HG02943 (cell line): Measurements from ENCODE around the gene DAND5.
"Not testable (repeated sequence)": the region's sequence is repeated elsewhere in the genome, so short reads cannot be mapped to it uniquely, and the experiment has no call there.

Experiments
- ATAC-seq: cut with Tn5 transposase; IDR thresholded peaks from one replicate; pipeline ENCODE4 v1.9.1; 2021; ENCODE audit warnings: mild to moderate bottlenecking, low read depth, moderate library complexity; ENCODE audit not compliant: unreplicated experiment

The DAND5 gene

GRCh38 chr19:12945479-12946091 is 23.8 kb upstream of the DAND5 start, which contains the start of gene RAD23A:
Gene RAD23A, plus strand, starts transcription at chr19:12945862. Its CDS starts 87 bp downstream, at chr19:12945949.
- ATAC-seq = peak; percentile 69

GRCh38 chr19:12946092-12946721 is 23.2 kb upstream of the DAND5 start:
- peak; percentile 28 for ATAC-seq

GRCh38 chr19:12946731-12947496 is 22.5 kb upstream of the DAND5 start:
- no peak for ATAC-seq

GRCh38 chr19:12947702-12948611 is 21.4 kb upstream of the DAND5 start:
- no peak for ATAC-seq

- no peak for ATAC-seq
Measured at GRCh38 chr19:12948612-12949362, 20.6 kb upstream of the DAND5 start.

GRCh38 chr19:12949363-12950283 is 19.8 kb upstream of the DAND5 start:
- ATAC-seq = no peak

GRCh38 chr19:12952050-12952449 is 17.3 kb upstream of the DAND5 start:
- ATAC-seq = not testable (repeated sequence)

GRCh38 chr19:12952488-12953137 is 16.8 kb upstream of the DAND5 start:
- no peak for ATAC-seq

GRCh38 chr19:12953138-12953798 is 16.1 kb upstream of the DAND5 start:
- ATAC-seq = no peak

GRCh38 chr19:12953799-12954611 is 15.4 kb upstream of the DAND5 start:
- no peak for ATAC-seq

GRCh38 chr19:12954612-12954962 is 14.8 kb upstream of the DAND5 start:
- no peak for ATAC-seq

GRCh38 chr19:12955575-12955974 is 13.8 kb upstream of the DAND5 start:
- ATAC-seq = not testable (repeated sequence)

GRCh38 chr19:12955996-12956395 is 13.4 kb upstream of the DAND5 start:
- ATAC-seq = no peak

- no peak for ATAC-seq
Measured at GRCh38 chr19:12956446-12957388, 12.7 kb upstream of the DAND5 start, which contains the start of gene GADD45GIP1. Gene GADD45GIP1, minus strand, starts transcription at chr19:12957223. Its CDS starts 11 bp downstream, at chr19:12957212.

GRCh38 chr19:12957389-12957952 is 11.9 kb upstream of the DAND5 start:
- ATAC-seq = not testable (repeated sequence)
